NT2/D1 (cell line): Measurements from ENCODE around the gene SPRR3.

Experiments used
- SUZ12 ChIP-seq: IDR thresholded peaks from 2 replicates; pipeline ENCODE4 v1.6.1; 2011; ENCODE audit not compliant: insufficient read length, insufficient read depth; ENCODE audit errors: extremely low read depth
- YY1 ChIP-seq: IDR thresholded peaks from 2 replicates; pipeline ENCODE4 v1.6.1; 2011; ENCODE audit not compliant: insufficient read length, insufficient read depth
- ZNF274 ChIP-seq: IDR thresholded peaks from 2 replicates; pipeline ENCODE4 v1.6.1; 2011; ENCODE audit warnings: mild to moderate bottlenecking, low read depth, low read length

DNA sequence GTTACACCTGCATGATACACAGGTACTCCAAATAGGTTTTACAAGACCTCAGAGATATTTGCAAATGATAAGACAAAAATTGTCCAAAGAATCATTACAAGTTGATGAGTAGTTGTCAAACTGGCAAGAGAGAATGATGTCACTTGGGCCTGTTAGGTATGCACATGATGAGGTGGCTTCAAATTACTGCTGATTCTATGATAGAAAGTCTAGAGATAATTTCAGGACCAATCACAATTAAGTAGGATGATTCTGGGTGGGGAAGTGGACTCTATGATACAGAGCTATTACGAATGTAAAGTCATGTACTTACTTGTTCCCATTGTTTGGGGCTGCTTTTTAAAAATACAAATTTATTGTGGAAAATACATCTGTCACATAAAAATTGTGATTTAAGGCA, 24.2 kb downstream of the SPRR3 start:
- TF ChIP-seq YY1, result no peak
- TF ChIP-seq SUZ12, result no peak
- TF ChIP-seq ZNF274, result no peak
